Activated effector memory CD4-positive, alpha-beta T cell treated with anti-CD3 and anti-CD28 coated beads, Interleukin-2, amount 50 U/mL, for 16 hours (primary cell): ENCODE measurements around the gene ADSS1.

Source experiments
- DNase-seq: peaks from one replicate; pipeline ENCODE4 v3.0.0-alpha.2; 2020

The ADSS1 gene

DNA sequence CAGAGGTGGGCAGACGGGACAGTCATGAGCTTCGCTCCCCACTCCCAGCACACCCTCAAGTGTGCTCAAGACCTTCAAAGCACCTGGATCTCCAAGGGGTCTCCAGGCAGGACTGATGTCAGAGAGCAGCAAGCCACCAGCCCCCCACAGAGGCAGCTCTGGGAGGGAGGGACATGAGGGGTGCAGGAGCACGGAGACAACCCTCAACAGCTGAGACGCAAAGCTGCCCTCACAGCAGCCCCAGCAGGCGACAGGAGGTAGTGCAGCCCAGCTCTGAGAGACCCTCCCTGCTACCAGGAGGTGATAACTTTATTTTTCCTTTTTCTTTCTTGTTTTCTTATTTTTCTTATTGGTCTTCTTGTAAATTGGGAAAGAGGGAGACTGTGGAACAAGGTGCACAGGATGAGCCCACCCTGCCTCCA, 46.8 kb downstream of the ADSS1 start:
- no peak for DNase-seq

DNA sequence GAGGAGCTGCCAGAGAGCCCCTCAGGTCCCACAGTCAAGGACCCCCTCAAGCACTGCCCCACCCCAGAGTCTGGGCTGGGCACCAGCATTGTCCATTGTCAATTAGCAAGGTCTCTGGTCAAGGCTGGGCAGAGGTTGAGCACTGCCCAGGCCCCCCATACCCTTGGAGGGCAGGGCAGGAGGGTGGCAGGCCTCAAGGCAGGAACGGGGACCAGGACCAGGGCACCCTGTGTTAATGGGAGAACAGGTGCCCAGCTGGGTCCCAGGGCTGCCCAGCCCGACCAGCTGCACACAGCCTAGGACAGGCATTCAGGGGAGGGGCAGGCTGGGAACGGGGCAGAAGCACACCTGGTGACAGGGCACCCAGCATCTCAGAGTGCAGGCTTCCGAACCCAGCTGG, 47.3 kb downstream of the ADSS1 start:
- DNase-seq = no peak

DNA sequence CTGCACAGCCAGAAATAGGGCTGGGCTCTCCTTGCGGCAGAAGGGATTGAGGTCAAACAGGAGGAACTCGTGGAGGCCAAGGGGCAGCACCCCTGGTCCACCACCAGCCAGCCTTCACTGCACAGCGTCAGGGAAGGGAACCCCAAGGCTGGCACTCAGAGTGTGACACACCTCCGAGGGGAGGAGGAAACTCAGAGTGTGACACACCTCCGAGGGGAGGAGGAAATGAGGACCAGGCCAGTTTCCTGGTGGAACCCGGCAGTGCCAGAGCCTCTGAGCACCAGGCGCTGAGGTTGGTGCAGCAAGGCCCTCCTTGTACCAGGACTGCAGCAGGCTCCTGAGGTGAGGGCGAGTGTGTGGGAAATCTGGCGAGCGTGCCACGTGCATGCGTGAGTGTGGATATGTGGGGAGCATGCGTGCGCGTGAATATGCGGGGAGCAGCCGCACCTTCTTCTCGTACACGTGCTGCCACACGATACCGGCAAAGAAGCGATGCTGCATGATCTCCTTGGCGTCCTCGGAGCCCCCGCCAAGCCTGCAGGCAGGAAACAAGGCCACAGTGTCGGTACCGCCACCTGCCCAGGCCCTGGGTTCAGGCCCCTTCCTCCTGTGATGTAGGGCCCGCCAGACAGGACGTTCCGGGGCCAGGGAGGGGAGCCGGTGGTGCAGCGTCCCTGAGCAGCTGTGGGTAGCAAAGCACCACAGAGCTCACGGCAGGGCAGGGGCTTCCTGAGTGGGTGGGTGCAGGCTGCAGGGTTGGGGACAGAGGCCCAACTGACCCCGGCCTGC, 48.1 kb downstream of the ADSS1 start:
- DNase-seq = no peak

DNA sequence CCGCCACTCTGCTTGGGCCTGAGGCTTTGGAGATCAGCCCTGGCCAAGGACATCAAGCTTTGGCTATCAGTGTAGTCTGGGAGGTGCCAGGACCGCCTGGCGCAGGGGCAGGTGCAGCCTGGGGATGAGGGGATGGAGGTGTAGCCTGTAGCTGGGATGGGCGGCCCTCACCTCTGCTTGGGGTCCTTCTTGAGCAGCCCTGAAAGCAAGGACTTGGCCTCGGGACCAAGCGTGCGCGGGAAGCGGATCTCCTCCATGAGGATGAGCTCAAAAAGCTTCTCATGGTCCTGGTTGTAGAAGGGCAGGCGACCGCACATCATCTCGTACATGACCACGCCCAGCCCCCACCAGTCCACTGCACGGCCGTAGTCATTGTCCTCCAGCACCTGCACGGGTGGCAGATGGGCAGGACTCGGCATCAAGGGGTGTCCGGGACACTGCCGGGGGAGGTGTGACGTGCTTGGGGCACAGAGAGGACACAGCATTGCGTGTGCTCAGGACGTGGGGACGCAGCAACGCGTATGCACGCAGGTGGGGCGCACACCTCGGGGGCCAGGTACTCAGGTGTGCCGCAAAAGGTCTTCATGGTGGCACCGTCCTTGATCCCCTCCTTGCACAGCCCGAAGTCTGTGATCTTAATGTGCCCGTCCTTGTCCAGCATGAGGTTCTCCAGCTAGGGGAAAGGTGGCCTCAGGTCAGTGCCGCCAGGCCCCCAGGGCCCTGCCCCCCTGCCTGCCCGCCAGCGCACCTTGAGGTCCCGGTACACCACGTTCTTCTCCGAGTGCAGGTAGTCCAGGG, 48.9 kb downstream of the ADSS1 start:
- DNase-seq = no peak

DNA sequence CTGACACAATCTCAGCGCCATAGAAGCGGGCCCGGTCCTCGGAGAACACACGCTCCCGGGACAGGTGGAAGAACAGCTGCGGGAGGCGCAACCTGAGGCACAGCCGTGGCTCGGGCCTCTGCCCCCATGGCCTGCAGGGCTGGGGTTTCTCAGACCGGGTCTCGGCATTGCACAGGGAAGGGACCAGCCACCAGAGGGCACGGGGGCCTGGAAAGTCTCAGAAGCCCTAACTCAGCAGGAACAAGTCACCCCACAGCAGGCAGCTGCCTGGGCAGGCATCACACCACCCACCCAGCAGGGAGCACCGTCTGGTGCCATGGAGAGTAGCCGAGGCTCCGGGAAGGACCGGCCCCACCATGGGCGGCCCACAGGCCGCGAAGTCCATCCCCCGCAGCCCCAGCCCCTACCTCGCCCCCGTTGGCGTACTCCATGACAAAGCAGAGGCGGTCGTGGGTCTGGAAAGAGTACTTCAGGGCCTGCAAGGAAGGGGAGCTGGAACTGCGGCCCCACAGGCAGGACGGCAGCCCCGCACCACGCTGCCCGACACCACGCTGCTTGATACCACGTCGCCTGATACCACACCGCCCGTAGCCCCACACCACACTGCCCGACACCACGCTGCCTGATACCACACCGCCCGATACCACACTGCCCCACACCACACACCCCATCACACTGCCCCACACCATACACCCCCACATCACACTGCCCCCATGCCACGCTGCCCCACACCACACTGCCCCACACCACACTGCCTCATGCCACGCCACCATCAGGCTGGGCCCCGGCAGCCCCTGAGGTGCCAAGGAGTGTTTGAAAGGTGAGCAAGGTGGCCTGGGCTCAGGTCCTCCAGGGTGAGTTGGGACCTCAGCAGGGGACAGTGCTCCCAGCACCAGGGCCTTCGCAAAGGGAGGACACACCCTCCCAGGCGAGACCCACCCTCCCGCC, 49.8 kb downstream of the ADSS1 start:
- no peak for DNase-seq

DNA sequence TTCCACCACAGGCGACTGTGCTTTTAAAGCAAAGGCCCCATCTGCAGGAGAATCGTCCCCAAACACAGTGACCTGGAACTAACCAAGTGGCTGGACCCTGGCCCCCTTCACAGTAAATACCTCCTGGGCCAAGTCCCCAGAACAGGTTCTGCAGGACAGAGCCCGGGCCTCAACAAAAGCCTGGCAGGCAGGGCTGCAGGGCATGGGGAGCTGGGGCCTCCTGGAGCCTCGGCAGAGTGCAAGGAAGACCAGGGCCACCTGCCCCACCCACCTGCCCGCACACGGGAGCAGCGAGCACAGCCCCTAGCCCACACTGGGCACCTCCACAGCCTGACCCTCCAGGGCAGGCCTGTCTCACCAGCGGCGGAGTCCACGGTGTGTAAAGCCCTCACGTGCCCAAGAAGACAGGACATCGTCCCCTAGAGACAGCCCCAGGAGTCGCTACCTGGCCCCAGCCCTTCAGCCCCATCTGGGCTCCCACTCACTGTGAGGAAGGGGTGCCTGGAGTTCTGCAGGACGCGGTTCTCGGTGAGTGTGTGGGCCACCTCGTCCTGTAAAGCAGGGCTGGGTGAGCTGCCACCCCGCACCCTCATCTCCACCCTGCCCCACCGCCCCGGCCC, 50.5 kb downstream of the ADSS1 start:
- no peak for DNase-seq

DNA sequence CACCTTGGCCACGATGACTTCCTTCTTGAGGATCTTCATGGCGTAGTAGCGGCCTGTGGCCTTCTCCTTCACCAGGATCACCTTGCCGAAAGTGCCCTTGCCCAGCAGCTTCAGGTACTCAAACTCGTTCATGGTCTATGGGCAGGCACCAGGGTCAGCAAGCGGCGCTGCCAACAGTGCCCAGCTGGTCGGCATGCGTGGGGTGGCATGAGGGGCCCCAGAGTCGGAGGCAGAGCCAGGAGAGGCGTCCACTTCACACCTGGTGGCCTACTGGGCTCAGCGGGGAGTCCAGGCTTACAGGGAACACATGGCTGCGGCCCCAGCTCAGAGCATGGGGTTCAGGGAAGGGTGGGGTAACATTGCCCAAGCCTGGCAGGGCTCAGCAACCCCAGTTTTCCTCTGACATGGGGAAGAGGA, 51.1 kb downstream of the ADSS1 start:
- DNase-seq = no peak

DNA sequence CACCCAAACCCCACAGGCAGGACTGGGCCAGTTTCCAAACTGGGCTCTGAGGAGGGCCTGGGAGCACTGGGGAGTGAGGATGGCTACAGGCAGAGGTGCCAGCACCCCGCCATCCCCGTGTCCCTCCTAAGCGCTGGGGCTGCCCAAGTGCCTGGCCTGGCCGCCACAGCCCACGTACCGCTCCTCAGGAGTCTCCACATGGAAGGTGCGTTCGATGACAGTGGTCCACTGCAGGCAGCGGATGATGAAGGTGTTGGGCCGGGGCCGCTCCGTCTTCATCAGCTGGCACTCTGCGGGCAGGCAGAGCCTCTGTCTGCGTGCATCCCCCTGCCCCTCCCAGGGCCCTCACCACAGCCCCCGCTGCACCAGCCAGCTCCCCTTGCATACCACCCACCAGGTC, 52.5 kb downstream of the ADSS1 start:
- no peak for DNase-seq

DNA sequence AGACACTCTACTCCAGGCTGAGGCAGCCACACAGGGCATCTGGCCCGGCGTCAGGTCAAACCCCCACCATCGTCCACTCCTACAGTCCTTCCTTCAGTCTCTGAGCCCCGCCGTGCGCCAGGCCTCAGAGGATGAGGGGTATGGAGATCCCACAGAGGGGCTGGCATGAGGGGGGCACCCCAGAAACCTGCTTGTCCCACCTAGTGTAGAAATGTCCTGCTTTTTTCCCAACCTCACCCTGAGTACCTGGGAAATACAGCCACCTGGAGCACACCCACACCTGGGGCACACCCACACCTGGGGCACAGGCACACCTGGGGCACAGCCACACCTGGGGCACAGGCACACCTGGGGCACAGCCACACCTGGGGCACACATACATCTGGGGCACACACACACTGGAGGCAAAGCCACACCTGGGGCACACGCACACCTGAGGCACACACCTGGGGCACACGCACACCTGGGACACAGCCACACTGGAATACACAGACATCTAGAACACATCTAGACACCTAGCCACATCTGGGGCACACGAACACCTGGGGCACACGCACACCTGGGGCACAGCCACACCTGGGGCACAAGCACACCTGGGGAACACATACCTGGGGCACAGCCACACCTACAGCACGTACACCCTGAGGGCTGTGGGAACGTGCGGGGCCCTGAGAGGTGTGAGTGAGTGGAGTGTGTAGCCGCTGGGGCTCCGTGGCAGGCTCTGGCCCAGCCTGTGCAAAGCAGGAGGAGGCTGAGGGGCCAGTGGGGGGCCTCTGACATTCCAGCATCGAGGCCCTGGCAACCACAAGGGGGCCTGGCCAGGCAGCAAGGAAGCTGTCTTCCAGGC, 53.2 kb downstream of the ADSS1 start:
- no peak for DNase-seq

DNA sequence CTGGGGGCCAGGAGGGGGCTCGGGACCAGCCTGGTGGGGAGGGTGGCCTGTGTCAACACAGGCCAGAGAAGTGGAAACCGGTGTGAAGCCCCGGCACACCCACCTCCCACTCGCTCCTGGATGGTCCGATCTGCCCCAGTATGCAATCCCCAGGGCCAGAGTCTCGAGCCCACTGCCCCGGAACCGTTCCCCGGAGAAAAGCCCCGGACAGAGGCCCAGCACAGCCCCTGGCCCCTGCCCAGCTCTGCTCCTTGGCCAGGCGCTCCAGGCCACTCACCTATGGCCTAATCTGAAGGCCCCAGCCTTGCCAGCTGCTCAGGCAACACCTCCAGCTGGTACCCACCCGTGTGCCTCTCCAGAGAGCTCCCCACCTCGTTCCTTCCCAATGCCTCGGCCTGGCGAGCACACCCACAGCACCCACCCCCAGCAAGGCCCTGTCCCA, 53.8 kb downstream of the ADSS1 start:
- no peak for DNase-seq

DNA sequence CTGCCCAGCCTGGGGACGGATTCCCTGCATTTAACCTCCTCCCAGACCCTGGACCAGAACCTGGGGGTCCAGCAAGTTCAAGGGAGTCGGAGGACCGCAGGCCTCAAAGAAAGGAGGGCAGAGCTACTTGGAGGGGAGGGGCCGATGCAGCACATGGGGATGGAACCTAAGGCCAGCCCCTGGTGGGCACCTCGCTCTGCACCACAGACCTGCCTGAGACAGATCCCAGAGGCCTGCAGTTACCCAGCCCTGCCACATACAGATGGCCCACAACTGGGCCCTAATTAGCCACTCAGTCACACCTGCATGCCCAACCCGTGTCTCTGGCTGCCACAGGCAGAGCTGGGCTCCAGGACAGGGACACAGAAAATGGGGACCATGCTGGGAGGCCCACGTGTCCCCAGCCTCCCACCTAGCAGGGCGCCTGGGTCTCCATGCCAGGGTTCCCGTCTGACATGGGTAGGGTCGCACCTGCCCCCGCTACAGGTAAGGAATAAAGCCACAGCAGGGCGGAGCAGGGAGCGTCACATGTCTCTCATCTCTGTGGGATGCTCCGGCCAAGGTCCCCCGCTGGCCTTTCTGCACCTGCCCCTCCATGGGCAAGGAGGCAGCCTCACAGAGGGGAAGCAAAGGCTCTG, 54.8 kb downstream of the ADSS1 start:
- DNase-seq = no peak

DNA sequence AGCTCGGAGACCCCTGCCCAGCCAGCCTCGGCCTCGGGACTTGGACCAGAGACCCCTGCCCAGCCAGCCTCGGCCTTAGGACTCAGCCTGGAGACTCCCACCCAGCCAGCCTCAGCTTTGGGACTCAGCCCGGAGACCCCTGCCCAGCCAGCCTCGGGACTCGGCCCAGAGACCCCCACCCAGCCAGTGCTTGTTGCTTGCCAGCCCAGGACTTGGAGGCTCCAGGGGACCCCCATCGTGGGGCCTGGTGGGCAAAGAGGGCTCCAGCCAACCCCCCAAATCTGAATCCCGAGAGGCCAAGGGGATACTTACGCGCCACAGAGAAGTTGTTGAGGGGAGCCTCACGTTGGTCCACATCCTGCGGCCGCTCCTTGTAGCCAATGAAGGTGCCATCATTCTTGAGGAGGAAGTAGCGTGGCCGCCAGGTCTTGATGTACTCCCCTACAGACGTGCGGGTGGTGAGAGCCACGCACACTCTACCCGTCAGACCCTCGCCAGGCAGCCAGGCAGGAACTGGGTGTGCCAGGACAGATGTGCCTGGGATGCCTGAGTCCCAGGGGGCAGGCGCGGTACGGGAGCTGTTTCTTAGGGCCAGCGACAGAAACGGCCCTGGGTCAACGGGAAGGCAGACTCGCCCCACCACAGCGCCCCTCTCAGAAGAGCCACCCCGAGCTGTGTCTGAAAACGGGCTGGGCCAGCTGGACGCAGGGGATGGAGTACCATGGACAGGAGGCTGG, 55.9 kb downstream of the ADSS1 start:
- no peak for DNase-seq

DNA sequence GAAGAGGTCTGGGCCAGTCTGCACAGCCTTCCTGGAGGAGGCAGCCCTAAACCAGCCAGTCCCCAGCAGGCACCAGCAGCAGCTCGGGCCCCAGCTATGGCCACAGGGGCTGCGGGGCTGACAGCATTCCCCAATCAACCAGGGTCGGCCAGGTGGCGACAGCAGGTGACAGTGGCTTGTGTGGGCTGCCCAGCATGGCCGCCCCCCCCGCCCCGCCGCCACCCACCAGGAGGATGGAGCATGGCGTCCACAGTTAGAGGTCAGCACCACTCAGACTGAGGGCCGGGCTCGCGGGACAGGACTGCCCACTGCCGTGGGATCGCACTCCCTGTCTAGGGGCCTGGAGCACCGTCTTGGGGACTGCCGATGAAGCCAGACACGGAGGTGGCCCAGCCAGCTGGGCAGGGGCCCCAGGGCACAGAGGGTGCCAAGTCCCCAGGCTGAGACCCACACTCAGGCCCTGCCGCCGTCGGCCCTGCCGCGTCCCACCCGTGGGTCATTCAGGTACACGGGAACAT, 56.5 kb downstream of the ADSS1 start:
- DNase-seq = no peak

DNA sequence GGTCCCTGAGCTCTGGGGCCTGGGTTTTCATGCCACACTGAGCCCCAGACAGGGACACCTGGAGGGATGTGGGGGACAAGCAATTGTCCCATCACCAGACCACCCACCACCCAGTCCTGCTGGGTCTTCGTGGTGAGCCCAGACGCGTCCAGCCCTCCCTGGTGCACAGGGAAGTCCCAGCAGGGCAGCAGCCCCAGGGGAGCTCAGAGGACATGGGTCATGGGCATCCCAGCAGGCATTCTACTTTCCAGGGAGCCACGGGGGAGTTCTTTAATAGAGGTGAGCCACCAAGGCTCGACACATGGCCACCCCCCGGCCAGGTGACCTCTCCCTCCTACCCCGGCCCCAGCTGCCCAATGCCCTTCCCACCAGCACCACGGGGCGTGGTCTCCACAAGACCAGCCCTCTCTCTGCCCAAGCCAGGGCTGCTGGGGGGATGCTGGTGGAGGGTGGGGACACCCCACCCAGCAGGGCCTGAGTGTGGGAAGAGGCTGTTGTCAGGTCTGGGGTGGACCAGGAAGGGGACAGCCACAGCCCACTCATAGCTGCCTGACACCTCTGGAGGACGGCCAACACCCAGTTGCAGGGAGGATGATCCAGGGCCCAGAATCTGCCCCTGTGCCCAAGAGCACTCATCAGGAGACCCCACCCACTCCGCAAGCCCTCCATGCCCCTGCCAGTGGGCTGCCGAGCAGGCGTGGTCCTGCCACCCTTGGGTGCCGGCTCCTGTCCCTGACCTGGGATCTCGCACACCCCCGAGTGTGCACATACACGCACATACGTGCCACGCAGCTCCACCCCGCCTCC, 57.4 kb downstream of the ADSS1 start:
- no peak for DNase-seq

DNA sequence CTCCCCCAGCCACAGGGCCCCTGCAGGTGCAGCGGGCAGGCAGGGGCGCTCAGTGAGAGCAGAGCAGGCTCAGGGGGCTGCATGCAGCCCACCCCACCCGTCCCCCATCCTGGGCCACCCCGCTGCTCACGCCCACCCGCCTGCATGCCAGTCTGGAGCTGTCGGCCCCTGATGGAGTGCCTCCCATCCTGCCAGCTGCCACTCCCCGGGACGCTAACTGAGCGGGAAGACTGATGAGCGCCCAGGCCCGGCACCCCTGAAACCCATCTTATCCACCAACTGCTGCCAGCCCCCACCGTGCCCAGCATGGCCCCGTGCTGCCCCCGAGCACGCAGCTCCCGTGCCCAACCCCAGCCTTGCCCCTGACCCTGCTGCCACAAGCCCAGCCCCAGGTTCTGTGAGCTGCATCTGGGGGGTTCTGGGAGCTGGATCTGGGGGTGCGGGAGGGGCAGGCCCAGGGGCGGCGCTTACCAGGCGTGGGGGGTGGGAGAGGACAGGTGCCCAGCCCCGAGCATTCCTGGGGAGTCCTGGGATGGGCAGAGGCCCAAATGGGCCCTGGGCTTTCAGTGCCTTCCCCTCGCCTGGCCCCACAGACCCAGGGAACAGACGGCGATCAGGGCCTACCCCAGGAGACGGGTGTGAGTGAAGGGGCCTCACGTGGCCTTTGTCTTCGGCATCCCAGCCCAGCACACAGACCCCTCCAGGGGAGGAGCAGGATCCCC, 58.2 kb downstream of the ADSS1 start:
- DNase-seq = no peak

DNA sequence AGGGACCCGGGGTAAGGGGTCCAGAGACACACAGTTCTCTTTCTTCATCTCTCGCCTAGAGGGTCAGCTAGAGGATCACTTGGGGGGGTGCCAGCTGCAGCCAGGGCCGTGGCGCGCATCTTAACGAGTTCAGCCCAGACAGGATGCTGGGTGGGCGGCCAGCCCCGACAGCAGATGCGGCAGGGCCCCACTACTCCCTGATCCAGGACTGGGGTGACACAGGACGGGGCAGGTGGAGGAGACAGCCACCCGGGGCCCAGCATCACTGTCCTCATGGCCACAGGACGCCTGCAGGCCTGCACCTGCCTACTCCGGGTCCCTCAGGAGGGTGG, 58.7 kb downstream of the ADSS1 start:
- DNase-seq = no peak

DNA sequence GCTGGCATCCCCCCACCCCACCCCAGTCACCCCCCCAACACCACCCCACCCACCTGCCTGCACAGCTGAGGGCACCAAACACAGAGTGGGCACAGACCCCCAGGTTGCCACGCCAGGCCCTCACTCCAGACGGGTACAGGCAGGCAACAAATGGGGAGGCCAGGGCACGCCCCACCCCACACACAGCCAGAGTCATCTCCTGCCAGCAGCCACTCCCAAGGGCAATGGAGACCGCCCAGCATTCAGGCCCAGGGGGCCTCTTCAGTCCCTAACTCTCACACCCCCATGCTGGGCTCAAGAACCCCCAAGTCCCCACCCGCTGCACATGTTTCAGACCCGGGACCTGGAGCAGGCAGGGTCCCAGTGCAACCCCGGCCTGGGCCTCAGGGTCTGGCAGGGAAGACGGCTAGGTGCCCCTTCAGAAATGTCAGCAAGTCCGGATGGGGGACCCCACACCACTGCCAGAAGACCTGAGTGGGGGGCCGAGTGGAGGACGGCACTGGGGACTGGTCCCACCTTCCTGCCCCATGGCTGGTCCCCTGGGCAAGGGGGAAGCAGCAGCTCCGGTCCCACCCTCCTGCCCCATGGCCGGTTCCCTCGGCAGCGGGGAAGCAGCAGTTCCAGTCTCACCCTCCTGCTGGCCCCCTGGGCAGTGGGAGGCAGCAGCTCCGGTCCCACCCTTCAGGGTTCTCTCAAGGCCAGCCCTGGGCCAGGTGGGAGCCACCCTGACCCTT, 59.6 kb downstream of the ADSS1 start:
- DNase-seq = no peak

DNA sequence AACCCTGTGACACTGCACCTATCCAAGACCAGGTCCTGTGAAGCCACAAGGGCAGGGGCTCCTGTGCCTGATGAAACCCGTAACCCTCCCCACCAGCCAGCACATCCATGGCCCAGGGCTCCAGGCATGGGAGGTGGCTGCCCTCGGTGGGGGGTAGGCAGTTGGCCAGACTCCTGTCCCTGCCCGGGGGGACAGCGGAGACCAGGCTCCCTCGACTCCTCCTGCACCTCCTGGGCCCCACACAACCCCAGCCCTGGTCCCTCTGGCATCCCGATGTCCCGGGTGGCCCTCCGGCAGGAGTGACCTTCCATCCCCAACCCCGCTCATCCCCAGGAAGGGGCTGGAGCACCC, 60.2 kb downstream of the ADSS1 start:
- no peak for DNase-seq
